SK-N-SH (cell line): Measurements from ENCODE around the gene GRK5. TPM values are rescaled to one million over a fixed set of nuclear protein-coding genes. Genes with fewer than 3 reads are reported as not detected.

Experiments
- CTCF ChIA-PET: fragments of 300-600, 350-600 bp; formaldehyde crosslinking; extraction: SDS; loops from one replicate; lab custom pipeline; 2021; lab: Yijun Ruan, JAX
- POLR2A ChIA-PET: fragments of 350-600 bp; sonication (Branson Sonifier 250); formaldehyde crosslinking; extraction: SDS; loops from one replicate; lab custom pipeline; 2020; ENCODE audit warnings: antibody characterized with exemption, inconsistent platforms; lab: Yijun Ruan, JAX
- DNase-seq: peaks from one replicate; pipeline ENCODE4 v3.0.0; 2012
- H2AFZ ChIP-seq: fragments of 200-600 bp; sonication (generic); 2 replicates; pipeline ENCODE4 v1.8.1; 2016; ENCODE audit warnings: antibody characterized with exemption, mild to moderate bottlenecking, low read depth
- H3F3A ChIP-seq: fragments of 200-600 bp; sonication (generic); replicated peaks from 2 replicates; pipeline ENCODE3; 2016; ENCODE audit warnings: antibody characterized with exemption, mild to moderate bottlenecking; ENCODE audit not compliant: insufficient read depth
- H3K27ac ChIP-seq, 2 experiments: fragments of 200-500 bp in 1 of 2; fragments of 200-600 bp in 1 of 2; sonication (Bioruptor generic) in 1 of 2; sonication (generic), shearing (Covaris generic) in 1 of 2; 2 replicates each; pipeline versions ENCODE4 v1.5.1 to v1.6.1; 2014 to 2016; ENCODE audit warnings: low read depth in 2 of 2, inconsistent platforms in 1 of 2, low read length in 1 of 2, mild to moderate bottlenecking in 1 of 2, mixed read lengths in 1 of 2
- H3K27me3 ChIP-seq: fragments of 200-600 bp; sonication (generic), shearing (Covaris generic); 2 replicates; pipeline ENCODE4 v1.6.1; 2016; ENCODE audit warnings: mixed run types; ENCODE audit not compliant: insufficient read depth
- H3K36me3 ChIP-seq, 2 experiments: fragments of 200-500 bp in 1 of 2; fragments of 200-600 bp in 1 of 2; sonication (Bioruptor generic) in 1 of 2; sonication (generic) in 1 of 2; replicated peaks in 1 of 2; 2 replicates each; pipeline versions ENCODE3 to v1.5.1; 2014 to 2016; ENCODE audit warnings: low read length in 1 of 2, mild to moderate bottlenecking in 1 of 2; ENCODE audit not compliant: insufficient read depth in 2 of 2, control insufficient read depth in 1 of 2
- H3K4me1 ChIP-seq, 2 experiments: fragments of 200-500 bp in 1 of 2; fragments of 200-600 bp in 1 of 2; sonication (Bioruptor generic) in 1 of 2; sonication (generic), shearing (Covaris generic) in 1 of 2; 2 replicates each; pipeline versions ENCODE4 v1.5.1 to v1.6.1; 2014 to 2016; ENCODE audit warnings: low read depth in 1 of 2, low read length in 1 of 2, mixed run types in 1 of 2; ENCODE audit not compliant: insufficient read depth in 2 of 2, control insufficient read depth in 1 of 2
- H3K4me2 ChIP-seq: fragments of 200-600 bp; sonication (generic), shearing (Covaris generic); 2 replicates; pipeline ENCODE4 v1.6.1; 2017; ENCODE audit warnings: mixed run types
- H3K4me3 ChIP-seq, 2 experiments: fragments of 200-500 bp in 1 of 2; fragments of 200-600 bp in 1 of 2; sonication (Bioruptor generic) in 1 of 2; sonication (generic), shearing (Covaris generic) in 1 of 2; 2 replicates each; pipeline versions ENCODE4 v1.5.1 to v1.8.1; 2014 to 2016; ENCODE audit warnings: low read depth in 2 of 2, inconsistent platforms in 1 of 2, low read length in 1 of 2, mild to moderate bottlenecking in 1 of 2, mixed read lengths in 1 of 2, moderate library complexity in 1 of 2
- H3K79me2 ChIP-seq: fragments of 200-600 bp; sonication (generic); 2 replicates; pipeline ENCODE4 v1.8.1; 2017; ENCODE audit warnings: mild to moderate bottlenecking; ENCODE audit not compliant: insufficient read depth
- H3K9ac ChIP-seq: fragments of 200-600 bp; sonication (generic); 2 replicates; pipeline ENCODE4 v1.6.1; 2017; ENCODE audit warnings: mixed run types
- H3K9me2 ChIP-seq: fragments of 200-600 bp; sonication (generic); 2 replicates; pipeline ENCODE4 v1.6.1; 2017; ENCODE audit warnings: mixed run types
- H3K9me3 ChIP-seq: fragments of 200-600 bp; sonication (generic); 2 replicates; pipeline ENCODE4 v1.6.1; 2017; ENCODE audit warnings: mixed run types, mild to moderate bottlenecking, moderate library complexity
- H4K20me1 ChIP-seq: fragments of 200-600 bp; sonication (generic); 2 replicates; pipeline ENCODE4 v1.6.1; 2017; ENCODE audit warnings: mild to moderate bottlenecking, mixed run types; ENCODE audit not compliant: insufficient read depth
- FOSL2 ChIP-seq: IDR thresholded peaks from 2 replicates; pipeline ENCODE4 v1.4.0; 2012; ENCODE audit warnings: low read depth, mild to moderate bottlenecking, moderate library complexity, borderline replicate concordance
- GATA2 ChIP-seq: sonication (generic); formaldehyde crosslinking; IDR thresholded peaks from 2 replicates; pipeline ENCODE4 v1.5.0; 2020; ENCODE audit warnings: mild to moderate bottlenecking, missing genetic modification reagents
- IRF3 ChIP-seq: fragments of 150-350 bp; IDR thresholded peaks from 2 replicates; pipeline ENCODE4 v1.6.1; 2016; ENCODE audit warnings: mild to moderate bottlenecking, low read depth, low read length
- JUND ChIP-seq: IDR thresholded peaks from 2 replicates; pipeline ENCODE4 v1.4.0; 2012
- MAX ChIP-seq: IDR thresholded peaks from 2 replicates; pipeline ENCODE4 v1.4.0; 2012; ENCODE audit warnings: low read depth
- NFIC ChIP-seq: IDR thresholded peaks from 2 replicates; pipeline ENCODE4 v1.4.0; 2012; ENCODE audit warnings: borderline replicate concordance
- PBX3 ChIP-seq: IDR thresholded peaks from 2 replicates; pipeline ENCODE4; 2012
- RAD21 ChIP-seq: IDR thresholded peaks from 2 replicates; pipeline ENCODE4 v1.6.1; 2012; ENCODE audit warnings: mild to moderate bottlenecking, low read length
- REST ChIP-seq: IDR thresholded peaks from 2 replicates; pipeline ENCODE4 v1.6.1; 2012; ENCODE audit warnings: mild to moderate bottlenecking, low read depth, low read length, moderate library complexity
- TCF12 ChIP-seq: IDR thresholded peaks from 2 replicates; pipeline ENCODE4 v1.4.0; 2012
- USF1 ChIP-seq: IDR thresholded peaks from 2 replicates; pipeline ENCODE4 v1.4.0; 2012; ENCODE audit warnings: low read depth, borderline replicate concordance
- WGBS: methylation state at CpG from one replicate; pipeline ENCODE4 v1.1.6; 2017; ENCODE audit warnings: low lambda C conversion rate; 5-methylcytosine and 5-hydroxymethylcytosine counted together
- polyA plus RNA-seq, 3 experiments: library from polyadenylated mRNA; depleted of rRNA; stranded (reverse); fragments of >200 nt; gene quantifications; 2 replicates each; pipeline ENCODE4 v1.2.3, GENCODE V29; 2012

The GRK5 gene
- polyA plus RNA-seq, 1 of the 3 experiments (the other 2 are of a cell fraction), result 12.1 TPM

- peaks cover 5 to 8% of the 10 kb centered on the region in 2 experiments; a peak in 2 of 4 replicates for H3K4me1 ChIP-seq
- no peaks in the 10 kb centered on the region for H3F3A ChIP-seq
- H3K4me2 ChIP-seq, result no peak overlapping the region
- no peaks in the 10 kb centered on the region for H3K36me3 ChIP-seq
- ChIA-PET POLR2A (no interaction called here), CTCF (interaction anchor here (1.4 kb wide), 1 partner anchor 193 kb away, joined by 4 read pairs; no protein-coding TSS in a partner anchor)
- H3K4me3 ChIP-seq, result no peak overlapping the region
- no peak overlapping the region for H2AFZ ChIP-seq
- no peaks in the 10 kb centered on the region for H3K27me3 ChIP-seq
- H3K9me2 ChIP-seq, result no peaks in the 10 kb centered on the region
- H4K20me1 ChIP-seq, result no peaks in the 10 kb centered on the region
- no peak overlapping the region for H3K27ac ChIP-seq
- H3K9me3 ChIP-seq, result no peaks in the 10 kb centered on the region
- no peaks in the 10 kb centered on the region for H3K79me2 ChIP-seq
- no peak for DNase-seq
- no peak overlapping the region for H3K9ac ChIP-seq
- WGBS, result 91% methylated on average over 3 of the region's 3 CpGs
- TF ChIP-seq TCF12 (no peak), RAD21 (no peak)
- TF ChIP-seq, all 33 proteins: peak for 0
These were observed 192.1 kb downstream of the GRK5 start for GRCh38 chr10:119399466-119399865.

- WGBS, result 72% methylated on average over 12 of the region's 14 CpGs
- POLR2A ChIA-PET, result interaction anchor here (1.1 kb wide), 1 partner anchor 38 kb away, joined by 7 read pairs; no protein-coding TSS in a partner anchor
These were observed 194.5 kb downstream of the GRK5 start for GRCh38 chr10:119401671-119402395.

More at GRCh38 chr10:119401671-119402395, 194.5 kb downstream of the GRK5 start:
- H3K36me3 ChIP-seq, result no peaks in the 10 kb centered on the region
- no peaks in the 10 kb centered on the region for H3K79me2 ChIP-seq
- no peak for DNase-seq
- no peaks in the 10 kb centered on the region for H3F3A ChIP-seq
- peak overlapping the region in 1 of 2 experiments; percentile 59; a peak in 2 of 4 replicates for H3K27ac ChIP-seq
- no peaks in the 10 kb centered on the region for H3K27me3 ChIP-seq
- no peak overlapping the region for H2AFZ ChIP-seq
- H3K4me1 ChIP-seq, result peaks cover 8 to 9% of the 10 kb centered on the region in 2 experiments; a peak in 2 of 4 replicates
- no peak overlapping the region for H3K9ac ChIP-seq
- CTCF ChIA-PET, result interaction anchor here (0.8 to 1.2 kb wide), 3 partner anchors 14 to 69 kb away, joined by 3 to 4 read pairs (median 3); no protein-coding TSS in a partner anchor
- TF ChIP-seq TCF12 (peak; percentile 79), GATA2 (CRISPR knock-in tag) (no peak), MAX (0 out of 2 replicates have a peak, but pooled peaks have one; percentile 32), NFIC (0 out of 2 replicates have a peak, but pooled peaks have one; percentile 30), REST (peak; percentile 79), FOSL2 (peak; percentile 79), JUND (peak; percentile 48; the same call in 1 of the 2 replicates), IRF3 (no peak), PBX3 (peak; percentile 75), USF1 (no peak)
- H4K20me1 ChIP-seq, result no peaks in the 10 kb centered on the region
- H3K4me3 ChIP-seq, result no peak overlapping the region
- no peaks in the 10 kb centered on the region for H3K9me2 ChIP-seq
- no peaks in the 10 kb centered on the region for H3K9me3 ChIP-seq
- no peak overlapping the region for H3K4me2 ChIP-seq
